ENCODE measurements around the gene TTLL13. TPM values are rescaled to one million over a fixed set of nuclear protein-coding genes. Genes with fewer than 3 reads are reported as not detected.

TTLL13 gene
- polyA plus RNA-seq, 1 of the 3 experiments (the other 2 are of a cell fraction): 0.03 TPM

DNA sequence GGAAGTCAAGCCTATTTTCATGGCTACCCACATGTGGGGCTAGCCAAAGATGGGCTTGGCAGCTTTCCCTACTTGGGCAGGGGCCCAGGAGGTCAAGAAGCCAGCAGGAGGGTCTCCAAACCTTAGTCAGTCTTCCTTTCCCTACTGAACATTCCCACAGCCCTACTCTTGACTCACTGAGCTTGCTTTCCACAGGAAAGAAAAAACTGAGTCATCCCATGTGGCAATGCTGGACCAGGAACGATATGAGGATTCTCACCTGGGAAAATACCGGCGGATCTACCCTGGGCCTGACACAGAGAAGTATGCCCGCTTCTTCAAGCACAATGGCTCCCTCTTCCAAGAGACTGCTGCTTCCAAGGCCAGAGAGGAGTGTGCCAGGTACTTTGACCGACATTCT lies 12.5 kb downstream of the TTLL13 start:
- Histone ChIP-seq H3K4me1 (ENCODE audit: control insufficient read depth in 1 of 2, insufficient read depth in 2 of 2, low read depth in 1 of 2, low read length in 1 of 2) (peaks cover 0 to 7% of the 10 kb centered on the region in 2 experiments; a peak in 1 of 4 replicates), H3K9me3 (no peaks in the 10 kb centered on the region), H3K4me2 (no peak overlapping the region), H4K20me1 (ENCODE audit: insufficient read depth) (peaks cover 3% of the 10 kb centered on the region), H3K27ac (ENCODE audit: low read depth in 2 of 2, low read length in 1 of 2) (no peak overlapping the region), H3K9ac (no peak overlapping the region), H3K36me3 (replicated peaks in 1 of 2; ENCODE audit: control insufficient read depth in 1 of 2, insufficient read depth in 2 of 2, low read length in 1 of 2) (peaks cover 0 to 5% of the 10 kb centered on the region in 2 experiments), H3K9me2 (no peaks in the 10 kb centered on the region), H3F3A (replicated peaks; ENCODE audit: insufficient read depth) (peaks cover 10% of the 10 kb centered on the region), H2AFZ (ENCODE audit: low read depth) (no peak overlapping the region), H3K4me3 (ENCODE audit: low read depth in 2 of 2, low read length in 1 of 2) (no peak overlapping the region), H3K27me3 (ENCODE audit: insufficient read depth) (no peaks in the 10 kb centered on the region), H3K79me2 (ENCODE audit: insufficient read depth) (peaks cover 13% of the 10 kb centered on the region)
- DNase-seq: no peak
- CTCF ChIA-PET: interaction anchor here (2.7 kb wide), 1 partner anchor 12 kb away, joined by 9 read pairs; no protein-coding TSS in a partner anchor
- WGBS (ENCODE audit: low lambda C conversion rate): 79% methylated on average over 5 of the region's 5 CpGs
- POLR2A ChIA-PET: no interaction called here
- TF ChIP-seq FOXM1 (IDR thresholded peaks at IDR 0.05; ENCODE audit: low read depth) (no peak), JUND (IDR thresholded peaks at IDR 0.05) (no peak)
- TF ChIP-seq, protein P1, sequence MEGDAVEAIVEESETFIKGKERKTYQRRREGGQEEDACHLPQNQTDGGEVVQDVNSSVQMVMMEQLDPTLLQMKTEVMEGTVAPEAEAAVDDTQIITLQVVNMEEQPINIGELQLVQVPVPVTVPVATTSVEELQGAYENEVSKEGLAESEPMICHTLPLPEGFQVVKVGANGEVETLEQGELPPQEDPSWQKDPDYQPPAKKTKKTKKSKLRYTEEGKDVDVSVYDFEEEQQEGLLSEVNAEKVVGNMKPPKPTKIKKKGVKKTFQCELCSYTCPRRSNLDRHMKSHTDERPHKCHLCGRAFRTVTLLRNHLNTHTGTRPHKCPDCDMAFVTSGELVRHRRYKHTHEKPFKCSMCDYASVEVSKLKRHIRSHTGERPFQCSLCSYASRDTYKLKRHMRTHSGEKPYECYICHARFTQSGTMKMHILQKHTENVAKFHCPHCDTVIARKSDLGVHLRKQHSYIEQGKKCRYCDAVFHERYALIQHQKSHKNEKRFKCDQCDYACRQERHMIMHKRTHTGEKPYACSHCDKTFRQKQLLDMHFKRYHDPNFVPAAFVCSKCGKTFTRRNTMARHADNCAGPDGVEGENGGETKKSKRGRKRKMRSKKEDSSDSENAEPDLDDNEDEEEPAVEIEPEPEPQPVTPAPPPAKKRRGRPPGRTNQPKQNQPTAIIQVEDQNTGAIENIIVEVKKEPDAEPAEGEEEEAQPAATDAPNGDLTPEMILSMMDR (IDR thresholded peaks at IDR 0.05): no peak
- TF ChIP-seq, protein P2, sequence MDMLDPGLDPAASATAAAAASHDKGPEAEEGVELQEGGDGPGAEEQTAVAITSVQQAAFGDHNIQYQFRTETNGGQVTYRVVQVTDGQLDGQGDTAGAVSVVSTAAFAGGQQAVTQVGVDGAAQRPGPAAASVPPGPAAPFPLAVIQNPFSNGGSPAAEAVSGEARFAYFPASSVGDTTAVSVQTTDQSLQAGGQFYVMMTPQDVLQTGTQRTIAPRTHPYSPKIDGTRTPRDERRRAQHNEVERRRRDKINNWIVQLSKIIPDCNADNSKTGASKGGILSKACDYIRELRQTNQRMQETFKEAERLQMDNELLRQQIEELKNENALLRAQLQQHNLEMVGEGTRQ (IDR thresholded peaks at IDR 0.05; ENCODE audit: borderline replicate concordance, low read depth, low read length): no peak

DNA sequence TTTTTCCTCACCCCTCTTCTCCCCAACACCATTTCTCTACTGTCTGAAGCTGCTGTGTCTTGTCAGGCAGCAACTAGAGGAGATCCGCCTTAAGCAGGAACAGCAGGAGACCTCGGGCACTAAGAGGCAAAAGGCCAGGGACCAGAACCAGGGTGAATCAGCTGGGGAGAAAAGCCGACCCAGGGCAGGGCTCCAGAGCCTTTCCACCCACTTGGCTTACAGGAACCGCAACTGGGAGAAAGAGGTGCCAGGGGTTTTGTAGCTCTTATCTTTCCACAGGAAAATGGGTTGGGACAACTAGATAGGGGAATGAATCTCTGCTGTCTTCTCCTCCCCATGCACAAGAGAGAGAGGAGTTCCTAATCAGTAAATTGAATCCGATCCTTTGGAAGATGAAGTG lies 13.1 kb downstream of the TTLL13 start:
- CTCF ChIA-PET: interaction anchor here (0.9 to 2.7 kb wide), 3 partner anchors 12 to 107 kb away, joined by 3 to 9 read pairs (median 3); no protein-coding TSS in a partner anchor
- H3K36me3 ChIP-seq (replicated peaks in 1 of 2; ENCODE audit: control insufficient read depth in 1 of 2, insufficient read depth in 2 of 2, low read length in 1 of 2): peaks cover 0 to 11% of the 10 kb centered on the region in 2 experiments
- H3K9me2 ChIP-seq: no peaks in the 10 kb centered on the region
- no peaks in the 10 kb centered on the region for H3K27me3 ChIP-seq (ENCODE audit: insufficient read depth)
- peaks cover 10% of the 10 kb centered on the region for H3F3A ChIP-seq (replicated peaks; ENCODE audit: insufficient read depth)
- H3K4me2 ChIP-seq: no peak overlapping the region
- no peak overlapping the region for H2AFZ ChIP-seq (ENCODE audit: low read depth)
- H3K9ac ChIP-seq: no peak overlapping the region
- no peak overlapping the region for H3K27ac ChIP-seq (ENCODE audit: low read depth in 2 of 2, low read length in 1 of 2)
- no peak for DNase-seq
- no peak overlapping the region for H3K4me3 ChIP-seq (ENCODE audit: low read depth in 2 of 2, low read length in 1 of 2)
- H3K79me2 ChIP-seq (ENCODE audit: insufficient read depth): peaks cover 19% of the 10 kb centered on the region
- H4K20me1 ChIP-seq (ENCODE audit: insufficient read depth): peaks cover 9% of the 10 kb centered on the region
- 83% methylated on average over 5 of the region's 5 CpGs for WGBS (ENCODE audit: low lambda C conversion rate)
- POLR2A ChIA-PET: no interaction called here
- peaks cover 4 to 11% of the 10 kb centered on the region in 2 experiments; a peak in 1 of 4 replicates for H3K4me1 ChIP-seq (ENCODE audit: control insufficient read depth in 1 of 2, insufficient read depth in 2 of 2, low read depth in 1 of 2, low read length in 1 of 2)
- no peaks in the 10 kb centered on the region for H3K9me3 ChIP-seq
- TF ChIP-seq RFX5 (IDR thresholded peaks at IDR 0.05; ENCODE audit: low read length): no peak
- no peak for TF ChIP-seq FOXJ3 (CRISPR knock-in tag; IDR thresholded peaks at IDR 0.05)
- TF ChIP-seq, protein P2 (IDR thresholded peaks at IDR 0.05; ENCODE audit: borderline replicate concordance, low read depth, low read length): no peak
- no peak for TF ChIP-seq RCOR1 (IDR thresholded peaks at IDR 0.05; ENCODE audit: low read length)
- TF ChIP-seq SIN3A (IDR thresholded peaks at IDR 0.05; ENCODE audit: borderline replicate concordance, low read depth, low read length): no peak
- no peak for TF ChIP-seq FOXM1 (IDR thresholded peaks at IDR 0.05; ENCODE audit: low read depth)
- no peak for TF ChIP-seq TAF1 (IDR thresholded peaks at IDR 0.05; ENCODE audit: borderline replicate concordance, low read depth, low read length)
- TF ChIP-seq MXI1 (IDR thresholded peaks at IDR 0.05; ENCODE audit: low read depth, low read length): no peak
- TF ChIP-seq RXRA (IDR thresholded peaks at IDR 0.05; ENCODE audit: borderline replicate concordance, low read depth): no peak
- TF ChIP-seq TCF12 (IDR thresholded peaks at IDR 0.05): no peak
- TF ChIP-seq FOSL2 (IDR thresholded peaks at IDR 0.05; ENCODE audit: borderline replicate concordance, low read depth): no peak
- TF ChIP-seq, protein P3, sequence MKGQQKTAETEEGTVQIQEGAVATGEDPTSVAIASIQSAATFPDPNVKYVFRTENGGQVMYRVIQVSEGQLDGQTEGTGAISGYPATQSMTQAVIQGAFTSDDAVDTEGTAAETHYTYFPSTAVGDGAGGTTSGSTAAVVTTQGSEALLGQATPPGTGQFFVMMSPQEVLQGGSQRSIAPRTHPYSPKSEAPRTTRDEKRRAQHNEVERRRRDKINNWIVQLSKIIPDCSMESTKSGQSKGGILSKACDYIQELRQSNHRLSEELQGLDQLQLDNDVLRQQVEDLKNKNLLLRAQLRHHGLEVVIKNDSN (IDR thresholded peaks at IDR 0.05; ENCODE audit: borderline replicate concordance, low read depth): no peak
- TF ChIP-seq, protein P1 (IDR thresholded peaks at IDR 0.05): no peak
- no peak for TF ChIP-seq RAD21 (IDR thresholded peaks at IDR 0.05; ENCODE audit: low read length)
- TF ChIP-seq GABPA (IDR thresholded peaks at IDR 0.05; ENCODE audit: low read depth): no peak
- TF ChIP-seq NRF1 (IDR thresholded peaks at IDR 0.05; ENCODE audit: low read depth, low read length): no peak
- TF ChIP-seq JUND (IDR thresholded peaks at IDR 0.05): no peak
- TF ChIP-seq NFIC (IDR thresholded peaks at IDR 0.05; ENCODE audit: borderline replicate concordance): no peak
- TF ChIP-seq, protein P4, sequence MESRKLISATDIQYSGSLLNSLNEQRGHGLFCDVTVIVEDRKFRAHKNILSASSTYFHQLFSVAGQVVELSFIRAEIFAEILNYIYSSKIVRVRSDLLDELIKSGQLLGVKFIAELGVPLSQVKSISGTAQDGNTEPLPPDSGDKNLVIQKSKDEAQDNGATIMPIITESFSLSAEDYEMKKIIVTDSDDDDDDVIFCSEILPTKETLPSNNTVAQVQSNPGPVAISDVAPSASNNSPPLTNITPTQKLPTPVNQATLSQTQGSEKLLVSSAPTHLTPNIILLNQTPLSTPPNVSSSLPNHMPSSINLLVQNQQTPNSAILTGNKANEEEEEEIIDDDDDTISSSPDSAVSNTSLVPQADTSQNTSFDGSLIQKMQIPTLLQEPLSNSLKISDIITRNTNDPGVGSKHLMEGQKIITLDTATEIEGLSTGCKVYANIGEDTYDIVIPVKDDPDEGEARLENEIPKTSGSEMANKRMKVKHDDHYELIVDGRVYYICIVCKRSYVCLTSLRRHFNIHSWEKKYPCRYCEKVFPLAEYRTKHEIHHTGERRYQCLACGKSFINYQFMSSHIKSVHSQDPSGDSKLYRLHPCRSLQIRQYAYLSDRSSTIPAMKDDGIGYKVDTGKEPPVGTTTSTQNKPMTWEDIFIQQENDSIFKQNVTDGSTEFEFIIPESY (IDR thresholded peaks at IDR 0.05; ENCODE audit: borderline replicate concordance, low read depth): no peak
